ENCODE results near the gene CCDC33.

DNA sequence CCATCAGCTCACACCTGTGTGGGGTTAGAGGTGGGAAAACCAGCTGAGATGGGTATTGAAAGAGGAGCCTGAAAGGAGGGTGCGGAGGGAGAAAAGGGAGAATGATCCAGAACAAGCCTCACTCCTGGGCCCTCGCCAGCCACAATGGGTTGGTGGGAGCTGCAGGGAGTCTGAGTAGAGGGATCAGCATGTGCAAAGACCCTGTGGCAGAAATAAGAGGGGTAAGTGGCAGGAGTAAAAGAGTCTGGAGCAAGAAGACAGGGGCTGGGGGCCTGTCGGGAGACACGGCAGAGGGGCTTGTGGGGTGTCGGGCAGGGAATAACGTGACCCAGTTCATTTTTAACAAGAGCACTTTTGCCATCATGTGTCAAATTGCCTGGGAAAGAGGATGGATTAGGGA, 34.0 kb downstream of the CCDC33 start:
- TF ChIP-seq, protein P1, sequence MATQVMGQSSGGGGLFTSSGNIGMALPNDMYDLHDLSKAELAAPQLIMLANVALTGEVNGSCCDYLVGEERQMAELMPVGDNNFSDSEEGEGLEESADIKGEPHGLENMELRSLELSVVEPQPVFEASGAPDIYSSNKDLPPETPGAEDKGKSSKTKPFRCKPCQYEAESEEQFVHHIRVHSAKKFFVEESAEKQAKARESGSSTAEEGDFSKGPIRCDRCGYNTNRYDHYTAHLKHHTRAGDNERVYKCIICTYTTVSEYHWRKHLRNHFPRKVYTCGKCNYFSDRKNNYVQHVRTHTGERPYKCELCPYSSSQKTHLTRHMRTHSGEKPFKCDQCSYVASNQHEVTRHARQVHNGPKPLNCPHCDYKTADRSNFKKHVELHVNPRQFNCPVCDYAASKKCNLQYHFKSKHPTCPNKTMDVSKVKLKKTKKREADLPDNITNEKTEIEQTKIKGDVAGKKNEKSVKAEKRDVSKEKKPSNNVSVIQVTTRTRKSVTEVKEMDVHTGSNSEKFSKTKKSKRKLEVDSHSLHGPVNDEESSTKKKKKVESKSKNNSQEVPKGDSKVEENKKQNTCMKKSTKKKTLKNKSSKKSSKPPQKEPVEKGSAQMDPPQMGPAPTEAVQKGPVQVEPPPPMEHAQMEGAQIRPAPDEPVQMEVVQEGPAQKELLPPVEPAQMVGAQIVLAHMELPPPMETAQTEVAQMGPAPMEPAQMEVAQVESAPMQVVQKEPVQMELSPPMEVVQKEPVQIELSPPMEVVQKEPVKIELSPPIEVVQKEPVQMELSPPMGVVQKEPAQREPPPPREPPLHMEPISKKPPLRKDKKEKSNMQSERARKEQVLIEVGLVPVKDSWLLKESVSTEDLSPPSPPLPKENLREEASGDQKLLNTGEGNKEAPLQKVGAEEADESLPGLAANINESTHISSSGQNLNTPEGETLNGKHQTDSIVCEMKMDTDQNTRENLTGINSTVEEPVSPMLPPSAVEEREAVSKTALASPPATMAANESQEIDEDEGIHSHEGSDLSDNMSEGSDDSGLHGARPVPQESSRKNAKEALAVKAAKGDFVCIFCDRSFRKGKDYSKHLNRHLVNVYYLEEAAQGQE (IDR thresholded peaks at IDR 0.05; ENCODE audit: insufficient read depth in 1 of 2, low read depth in 2 of 2, low read length in 1 of 2): no peak
- TF ChIP-seq, protein P2, sequence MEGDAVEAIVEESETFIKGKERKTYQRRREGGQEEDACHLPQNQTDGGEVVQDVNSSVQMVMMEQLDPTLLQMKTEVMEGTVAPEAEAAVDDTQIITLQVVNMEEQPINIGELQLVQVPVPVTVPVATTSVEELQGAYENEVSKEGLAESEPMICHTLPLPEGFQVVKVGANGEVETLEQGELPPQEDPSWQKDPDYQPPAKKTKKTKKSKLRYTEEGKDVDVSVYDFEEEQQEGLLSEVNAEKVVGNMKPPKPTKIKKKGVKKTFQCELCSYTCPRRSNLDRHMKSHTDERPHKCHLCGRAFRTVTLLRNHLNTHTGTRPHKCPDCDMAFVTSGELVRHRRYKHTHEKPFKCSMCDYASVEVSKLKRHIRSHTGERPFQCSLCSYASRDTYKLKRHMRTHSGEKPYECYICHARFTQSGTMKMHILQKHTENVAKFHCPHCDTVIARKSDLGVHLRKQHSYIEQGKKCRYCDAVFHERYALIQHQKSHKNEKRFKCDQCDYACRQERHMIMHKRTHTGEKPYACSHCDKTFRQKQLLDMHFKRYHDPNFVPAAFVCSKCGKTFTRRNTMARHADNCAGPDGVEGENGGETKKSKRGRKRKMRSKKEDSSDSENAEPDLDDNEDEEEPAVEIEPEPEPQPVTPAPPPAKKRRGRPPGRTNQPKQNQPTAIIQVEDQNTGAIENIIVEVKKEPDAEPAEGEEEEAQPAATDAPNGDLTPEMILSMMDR (IDR thresholded peaks at IDR 0.05): no peak
- TF ChIP-seq TCF7L2 (IDR thresholded peaks at IDR 0.05; ENCODE audit: low read depth, low read length): no peak

Measured in Panc1 (cell line).